NCI-H82 (cell line): ENCODE measurements around the gene STUB1.

Experiments used
- DNase-seq: peaks from one replicate; lab custom pipeline; 2025; lab: John Stamatoyannopoulos, UW

The STUB1 gene

GRCh38 chr16:679814-680624 is at the start of gene STUB1:
Gene STUB1, plus strand, starts transcription at chr16:680410. Its CDS starts 116 bp downstream, at chr16:680526.
- DNase-seq, result peak; percentile 96

GRCh38 chr16:630815-631405 is 49.3 kb upstream of the STUB1 start, which contains the start of gene WFIKKN1:
Gene WFIKKN1, plus strand, starts transcription at chr16:630985. Its CDS starts 269 bp downstream, at chr16:631254.
- no peak for DNase-seq

- DNase-seq, result no peak
Measured at GRCh38 chr16:631808-632358, 48.3 kb upstream of the STUB1 start.

DNA sequence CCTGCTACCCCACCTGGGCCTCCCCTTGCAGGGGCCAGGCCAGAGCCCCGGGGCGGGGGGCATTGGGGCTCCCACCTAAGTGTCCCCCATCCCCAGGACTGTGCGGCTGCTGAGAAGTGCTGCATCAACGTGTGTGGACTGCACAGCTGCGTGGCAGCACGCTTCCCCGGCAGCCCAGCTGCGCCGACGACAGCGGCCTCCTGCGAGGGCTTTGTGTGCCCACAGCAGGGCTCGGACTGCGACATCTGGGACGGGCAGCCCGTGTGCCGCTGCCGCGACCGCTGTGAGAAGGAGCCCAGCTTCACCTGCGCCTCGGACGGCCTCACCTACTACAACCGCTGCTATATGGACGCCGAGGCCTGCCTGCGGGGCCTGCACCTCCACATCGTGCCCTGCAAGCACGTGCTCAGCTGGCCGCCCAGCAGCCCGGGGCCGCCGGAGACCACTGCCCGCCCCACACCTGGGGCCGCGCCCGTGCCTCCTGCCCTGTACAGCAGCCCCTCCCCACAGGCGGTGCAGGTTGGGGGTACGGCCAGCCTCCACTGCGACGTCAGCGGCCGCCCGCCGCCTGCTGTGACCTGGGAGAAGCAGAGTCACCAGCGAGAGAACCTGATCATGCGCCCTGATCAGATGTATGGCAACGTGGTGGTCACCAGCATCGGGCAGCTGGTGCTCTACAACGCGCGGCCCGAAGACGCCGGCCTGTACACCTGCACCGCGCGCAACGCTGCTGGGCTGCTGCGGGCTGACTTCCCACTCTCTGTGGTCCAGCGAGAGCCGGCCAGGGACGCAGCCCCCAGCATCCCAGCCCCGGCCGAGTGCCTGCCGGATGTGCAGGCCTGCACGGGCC is 47.5 kb upstream of the STUB1 start:
- no peak for DNase-seq

DNA sequence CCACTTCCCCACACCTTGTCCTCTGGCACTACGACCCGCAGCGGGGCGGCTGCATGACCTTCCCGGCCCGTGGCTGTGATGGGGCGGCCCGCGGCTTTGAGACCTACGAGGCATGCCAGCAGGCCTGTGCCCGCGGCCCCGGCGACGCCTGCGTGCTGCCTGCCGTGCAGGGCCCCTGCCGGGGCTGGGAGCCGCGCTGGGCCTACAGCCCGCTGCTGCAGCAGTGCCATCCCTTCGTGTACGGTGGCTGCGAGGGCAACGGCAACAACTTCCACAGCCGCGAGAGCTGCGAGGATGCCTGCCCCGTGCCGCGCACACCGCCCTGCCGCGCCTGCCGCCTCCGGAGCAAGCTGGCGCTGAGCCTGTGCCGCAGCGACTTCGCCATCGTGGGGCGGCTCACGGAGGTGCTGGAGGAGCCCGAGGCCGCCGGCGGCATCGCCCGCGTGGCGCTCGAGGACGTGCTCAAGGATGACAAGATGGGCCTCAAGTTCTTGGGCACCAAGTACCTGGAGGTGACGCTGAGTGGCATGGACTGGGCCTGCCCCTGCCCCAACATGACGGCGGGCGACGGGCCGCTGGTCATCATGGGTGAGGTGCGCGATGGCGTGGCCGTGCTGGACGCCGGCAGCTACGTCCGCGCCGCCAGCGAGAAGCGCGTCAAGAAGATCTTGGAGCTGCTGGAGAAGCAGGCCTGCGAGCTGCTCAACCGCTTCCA is 46.7 kb upstream of the STUB1 start:
- DNase-seq, result no peak

- no peak for DNase-seq
Measured at GRCh38 chr16:634051-634670, 46.0 kb upstream of the STUB1 start.

GRCh38 chr16:634996-635395 is 45.2 kb upstream of the STUB1 start:
- no peak for DNase-seq

GRCh38 chr16:635573-636205 is 44.5 kb upstream of the STUB1 start:
- DNase-seq, result no peak

DNA sequence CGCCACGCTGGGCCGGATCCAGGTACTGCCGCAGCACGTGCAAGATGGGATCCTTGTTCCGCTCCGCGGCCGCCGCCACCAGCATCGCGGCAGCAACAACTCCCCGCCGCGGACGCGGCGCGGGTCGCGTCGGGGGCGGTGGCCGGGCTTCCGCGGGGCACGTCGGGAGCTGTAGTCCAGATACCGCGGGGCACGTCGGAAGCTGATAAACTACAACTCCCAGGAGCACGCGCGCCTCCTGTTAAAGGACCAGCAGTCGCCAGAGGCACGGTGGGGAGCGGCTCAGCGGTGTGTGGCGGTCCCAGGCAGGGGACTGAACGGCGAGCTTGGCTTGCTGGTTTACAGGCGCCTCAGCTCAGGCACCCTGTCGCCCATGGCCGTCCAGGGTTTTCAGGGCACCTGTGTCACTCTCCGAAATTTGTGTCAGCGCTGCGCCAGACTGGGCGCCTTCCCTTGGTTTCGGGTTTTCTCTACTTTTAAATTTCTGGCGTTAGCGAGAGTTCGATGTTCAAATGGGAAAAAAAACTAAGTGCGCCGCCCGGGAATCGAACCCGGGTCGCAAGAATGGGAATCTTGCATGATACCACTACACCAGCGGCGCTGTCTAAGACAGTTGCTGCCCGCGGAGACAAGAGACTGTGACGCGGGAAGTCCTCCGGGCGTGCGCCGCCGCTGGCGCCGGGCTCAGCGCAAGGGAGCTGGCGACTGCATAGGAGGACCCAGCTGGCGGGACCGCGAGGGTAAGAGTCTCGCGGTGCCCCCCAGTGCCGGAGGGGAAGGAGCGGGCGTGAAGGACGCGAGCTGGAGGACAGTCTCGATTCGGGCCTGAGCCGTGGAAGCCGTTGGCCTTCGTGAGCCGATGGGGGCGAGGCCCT is 43.8 kb upstream of the STUB1 start, which contains the start of gene METTL26:
TSS of gene METTL26 (minus strand) at position 100 of the 875 bp plus-strand sequence. CDS start at position 85, 15 bp downstream.
- DNase-seq, result peak; percentile 98

- peak; percentile 93 for DNase-seq
Measured at GRCh38 chr16:637081-638018, 42.9 kb upstream of the STUB1 start.

- DNase-seq, result no peak
Measured at GRCh38 chr16:638034-638543, 42.1 kb upstream of the STUB1 start.

- no peak for DNase-seq
Measured at GRCh38 chr16:638836-639235, 41.4 kb upstream of the STUB1 start.

DNA sequence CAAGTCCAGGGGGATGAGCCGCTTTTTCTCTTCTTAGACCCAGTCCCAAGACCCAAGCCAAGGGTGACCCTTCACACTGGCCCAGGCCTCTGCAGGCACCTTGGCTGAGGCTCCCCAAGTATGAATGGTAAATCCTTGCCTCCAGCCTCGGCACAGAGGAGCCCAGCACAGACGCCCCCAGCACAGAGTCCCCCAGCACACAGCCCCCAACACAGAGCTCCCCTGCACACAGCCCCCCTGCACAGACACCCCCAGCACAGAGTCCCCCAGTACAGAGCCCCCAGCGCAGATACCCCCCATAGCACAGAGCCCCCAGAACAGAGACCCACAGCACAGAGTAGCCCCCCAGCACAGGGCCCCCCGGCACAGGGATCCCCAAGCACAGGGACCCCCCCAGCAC is 39.6 kb upstream of the STUB1 start:
- no peak for DNase-seq

DNA sequence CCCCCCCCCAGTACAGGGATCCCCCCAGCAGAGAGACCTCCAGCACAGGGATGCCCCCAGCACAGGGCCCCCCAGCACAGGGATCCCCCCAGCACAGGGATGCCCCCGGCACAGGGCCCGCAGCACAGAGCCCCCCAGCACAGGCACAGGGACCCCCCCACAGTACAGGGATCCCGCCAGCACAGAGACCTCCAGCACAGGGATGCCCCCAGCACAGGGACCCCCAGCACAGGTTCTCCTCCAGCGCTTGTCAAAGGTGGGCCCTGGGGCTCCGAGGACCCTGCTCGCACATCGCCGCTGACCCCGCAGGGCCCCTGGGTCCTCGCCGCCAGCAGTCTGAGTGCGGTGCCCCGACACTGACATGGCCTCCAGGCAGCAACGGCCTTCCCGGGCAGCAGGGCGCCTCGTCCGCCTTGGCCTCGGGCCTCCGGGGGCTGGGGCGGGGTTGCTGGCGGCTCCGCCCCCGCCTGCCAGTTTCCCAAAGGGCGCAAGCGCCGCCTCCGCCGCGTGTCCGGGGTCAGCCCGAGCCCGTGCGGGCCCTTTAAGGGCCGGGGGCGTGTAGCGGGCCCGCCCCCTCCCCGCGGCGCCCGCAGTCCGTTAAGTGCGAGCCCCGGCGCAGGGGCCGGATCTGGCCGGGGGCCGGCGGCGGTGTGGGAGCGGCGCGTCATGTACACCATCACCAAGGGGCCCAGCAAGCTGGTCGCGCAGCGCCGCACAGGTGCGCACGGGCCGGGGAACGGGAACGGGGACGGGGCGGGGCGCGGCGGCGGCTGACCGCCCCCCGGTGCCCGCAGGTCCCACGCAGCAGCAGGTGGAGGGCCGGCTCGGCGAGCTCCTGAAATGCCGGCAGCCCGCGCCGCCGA is 38.7 kb upstream of the STUB1 start, which contains the start of gene MCRIP2:
TSS of gene MCRIP2 (plus strand) at position 503 of the 863 bp plus-strand sequence. CDS start at position 667, 164 bp downstream.
- DNase-seq, result peak; percentile 87

DNA sequence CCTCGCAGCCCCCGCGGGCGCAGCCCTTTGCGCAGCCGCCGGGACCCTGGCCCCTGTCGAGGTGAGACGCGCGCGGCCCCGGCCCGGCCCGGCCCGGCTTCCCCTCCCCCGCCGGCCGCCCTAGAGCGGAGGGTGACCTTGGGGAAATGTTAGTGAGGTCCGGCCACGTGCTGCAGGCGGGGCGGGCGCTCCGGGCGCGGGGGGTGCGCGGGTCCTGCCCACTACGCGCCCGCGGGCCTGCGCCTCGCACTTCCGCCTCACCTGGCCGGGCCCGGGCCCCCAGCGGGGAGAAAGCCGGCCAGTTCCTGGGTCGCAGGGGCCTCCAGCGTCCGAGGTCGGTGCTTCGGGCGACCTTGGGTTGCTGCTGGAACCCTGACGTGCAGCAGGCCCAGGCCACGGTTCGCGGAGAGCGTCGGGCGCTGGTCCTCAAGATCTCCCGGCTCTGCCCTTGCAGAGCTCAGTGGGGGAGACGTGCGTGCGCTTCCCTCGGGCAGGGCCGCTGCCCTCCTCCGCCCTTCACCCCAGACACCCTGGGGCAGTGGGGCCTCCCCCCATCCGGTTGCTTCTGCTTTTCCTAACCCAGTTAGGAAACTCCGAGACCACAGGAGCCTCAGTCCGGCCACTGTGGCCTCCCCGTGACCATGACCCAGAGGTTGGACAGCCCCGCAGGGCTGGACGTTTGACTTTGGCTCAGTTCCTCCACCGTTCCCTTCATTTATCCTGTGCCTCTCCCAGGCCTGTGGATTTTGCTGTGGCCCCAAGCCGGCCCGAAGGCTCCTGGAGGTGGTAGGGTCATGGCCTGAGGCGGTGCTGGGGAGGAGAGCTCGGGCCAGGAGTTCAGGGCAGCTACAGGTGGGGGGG is 37.8 kb upstream of the STUB1 start:
- DNase-seq, result peak; percentile 45

DNA sequence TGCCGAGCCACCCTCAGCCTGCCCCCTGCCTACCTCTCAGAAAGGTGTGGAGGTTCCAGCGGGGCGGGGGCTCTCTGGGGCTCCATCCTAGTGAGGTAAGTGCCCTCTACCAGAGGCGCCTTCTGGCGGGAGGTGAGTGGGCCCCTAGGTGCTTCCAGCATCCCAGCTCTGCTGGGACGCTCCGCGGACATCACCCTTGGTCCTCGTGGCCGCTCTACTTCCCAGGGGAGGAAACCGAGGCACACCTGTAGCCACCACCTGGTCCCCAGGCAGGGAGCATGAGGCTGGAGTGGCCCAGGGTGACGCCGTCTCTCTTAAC is 37.2 kb upstream of the STUB1 start:
- DNase-seq, result no peak
